Activated naive CD8-positive, alpha-beta T cell treated with anti-CD3 and anti-CD28 coated beads for 36 hours (primary cell): Measurements from ENCODE around the gene PPP1R18. TPM values are rescaled to one million over a fixed set of nuclear protein-coding genes. Genes with fewer than 3 reads are reported as not detected.
A peak's percentile ranks its signal among the peaks of the same experiment; 100 is the strongest.
"Not testable (repeated sequence)": the region's sequence is repeated elsewhere in the genome, so short reads cannot be mapped to it uniquely, and the experiment has no call there.

ENCODE experiments used
- DNase-seq: peaks from one replicate; pipeline ENCODE4 v3.0.0; 2021
- H3K27ac Mint-ChIP-seq: one replicate; pipeline ENCODE4 v1.8.0; 2022; ENCODE audit warnings: mild to moderate bottlenecking, moderate library complexity, mixed read lengths
- H3K27me3 Mint-ChIP-seq: one replicate; pipeline ENCODE4 v1.8.0; 2022; ENCODE audit warnings: mild to moderate bottlenecking, mixed read lengths
- H3K36me3 Mint-ChIP-seq: one replicate; pipeline ENCODE4 v1.8.0; 2021; ENCODE audit warnings: mild to moderate bottlenecking, mixed read lengths
- H3K4me1 Mint-ChIP-seq: one replicate; pipeline ENCODE4 v1.8.0; 2021; ENCODE audit warnings: mixed read lengths
- H3K4me3 Mint-ChIP-seq: one replicate; pipeline ENCODE4 v1.8.0; 2022; ENCODE audit warnings: mild to moderate bottlenecking, moderate library complexity, mixed read lengths
- H3K9me3 Mint-ChIP-seq: one replicate; pipeline ENCODE4 v1.8.0; 2022; ENCODE audit warnings: mixed read lengths
- total RNA-seq, 2 experiments: library from RNA; stranded (reverse); gene quantifications; one replicate each; pipeline ENCODE4 v1.2.3, GENCODE V29; 2021

The PPP1R18 gene
- total RNA-seq, result 100 to 1,000 TPM; 102 to 106 TPM

- Mint-ChIP-seq H3K36me3 (peaks cover 55% of the 10 kb centered on the region), H3K4me3 (peak within 1 kb of the TSS; percentile 95), H3K27me3 (no peaks in the 10 kb centered on the region), H3K27ac (peak within 1 kb of the TSS; percentile 93), H3K9me3 (no peaks in the 10 kb centered on the region), H3K4me1 (peaks cover 35% of the 10 kb centered on the region)
- DNase-seq, result peak; percentile 86
These were observed at the start of gene PPP1R18 for GRCh38 chr6:30686009-30686907. Gene PPP1R18, minus strand, starts transcription at chr6:30686645. Its CDS starts 627 bp downstream, at chr6:30686018.

- Mint-ChIP-seq H3K27ac (peak overlapping the region; percentile 93), H3K36me3 (peaks cover 71% of the 10 kb centered on the region), H3K4me3 (peak overlapping the region; percentile 68), H3K27me3 (no peaks in the 10 kb centered on the region), H3K9me3 (peaks cover 11% of the 10 kb centered on the region), H3K4me1 (peaks cover 69% of the 10 kb centered on the region)
- DNase-seq, result no peak
These were observed 49.3 kb upstream of the PPP1R18 start for GRCh38 chr6:30735668-30736314.

GRCh38 chr6:30732237-30732943 lies 45.9 kb upstream of the PPP1R18 start:
- H3K36me3 Mint-ChIP-seq, result peaks cover 46% of the 10 kb centered on the region
- no peak for DNase-seq
- no peaks in the 10 kb centered on the region for H3K27me3 Mint-ChIP-seq
- H3K4me1 Mint-ChIP-seq, result peaks cover 50% of the 10 kb centered on the region
- no peak overlapping the region for H3K4me3 Mint-ChIP-seq
- no peak overlapping the region for H3K27ac Mint-ChIP-seq
- H3K9me3 Mint-ChIP-seq, result peaks cover 8% of the 10 kb centered on the region

- Mint-ChIP-seq H3K4me1 (peaks cover 36% of the 10 kb centered on the region), H3K36me3 (peaks cover 35% of the 10 kb centered on the region), H3K9me3 (peaks cover under 1% of the 10 kb centered on the region), H3K27ac (peak overlapping the region; percentile 54), H3K4me3 (peak overlapping the region; percentile 52), H3K27me3 (no peaks in the 10 kb centered on the region)
- peak; percentile 88 for DNase-seq
These were observed 44.4 kb upstream of the PPP1R18 start for GRCh38 chr6:30730601-30731435.

GRCh38 chr6:30727920-30728553 lies 41.6 kb upstream of the PPP1R18 start:
- no peak for DNase-seq
- H3K4me3 Mint-ChIP-seq, result peak overlapping the region; percentile 29
- H3K27ac Mint-ChIP-seq, result peak overlapping the region; percentile 75
- no peaks in the 10 kb centered on the region for H3K9me3 Mint-ChIP-seq
- H3K27me3 Mint-ChIP-seq, result peaks cover 4% of the 10 kb centered on the region
- H3K36me3 Mint-ChIP-seq, result peaks cover 44% of the 10 kb centered on the region
- peaks cover 46% of the 10 kb centered on the region for H3K4me1 Mint-ChIP-seq

- Mint-ChIP-seq H3K27me3 (peaks cover 4% of the 10 kb centered on the region), H3K4me1 (peaks cover 47% of the 10 kb centered on the region), H3K9me3 (no peaks in the 10 kb centered on the region), H3K4me3 (no peak overlapping the region), H3K27ac (peak overlapping the region; percentile 25), H3K36me3 (peaks cover 52% of the 10 kb centered on the region)
- no peak for DNase-seq
These were observed 40.3 kb upstream of the PPP1R18 start for GRCh38 chr6:30726506-30727413.

- peaks cover 9% of the 10 kb centered on the region for H3K27me3 Mint-ChIP-seq
- H3K36me3 Mint-ChIP-seq, result peaks cover 59% of the 10 kb centered on the region
- H3K9me3 Mint-ChIP-seq, result no peaks in the 10 kb centered on the region
- DNase-seq, result no peak
- H3K4me3 Mint-ChIP-seq, result no peak overlapping the region
- peak overlapping the region; percentile 25 for H3K27ac Mint-ChIP-seq
- H3K4me1 Mint-ChIP-seq, result peaks cover 42% of the 10 kb centered on the region
These were observed 39.5 kb upstream of the PPP1R18 start for GRCh38 chr6:30725713-30726505.

GRCh38 chr6:30724906-30725667 lies 38.6 kb upstream of the PPP1R18 start:
- H3K36me3 Mint-ChIP-seq, result peaks cover 61% of the 10 kb centered on the region
- peak overlapping the region; percentile 100 for H3K27ac Mint-ChIP-seq
- DNase-seq, result no peak
- H3K4me3 Mint-ChIP-seq, result peak overlapping the region; percentile 97
- H3K4me1 Mint-ChIP-seq, result peaks cover 33% of the 10 kb centered on the region
- no peaks in the 10 kb centered on the region for H3K9me3 Mint-ChIP-seq
- H3K27me3 Mint-ChIP-seq, result peaks cover 16% of the 10 kb centered on the region

GRCh38 chr6:30723843-30724741 lies 37.6 kb upstream of the PPP1R18 start:
- Mint-ChIP-seq H3K4me1 (peaks cover 35% of the 10 kb centered on the region), H3K27ac (peak overlapping the region; percentile 100)

GRCh38 chr6:30723159-30723842 lies 36.9 kb upstream of the PPP1R18 start:
- peaks cover 16% of the 10 kb centered on the region for H3K27me3 Mint-ChIP-seq
- peak overlapping the region; percentile 100 for H3K27ac Mint-ChIP-seq
- peaks cover 40% of the 10 kb centered on the region for H3K4me1 Mint-ChIP-seq
- H3K4me3 Mint-ChIP-seq, result peak overlapping the region; percentile 97
- H3K36me3 Mint-ChIP-seq, result peaks cover 62% of the 10 kb centered on the region
- H3K9me3 Mint-ChIP-seq, DNase-seq: not testable (repeated sequence)

More at GRCh38 chr6:30723843-30724741, 37.6 kb upstream of the PPP1R18 start:
- Mint-ChIP-seq H3K36me3 (peaks cover 62% of the 10 kb centered on the region), H3K27me3 (peaks cover 16% of the 10 kb centered on the region), H3K4me3 (peak overlapping the region; percentile 97)
- H3K9me3 Mint-ChIP-seq, DNase-seq: not testable (repeated sequence)
